Mesodermal cell (in vitro differentiated cells): ENCODE measurements around the gene CEP128.

Source experiments
- H3K27ac ChIP-seq: 2 replicates; pipeline ENCODE4 v1.7.0; 2013; ENCODE audit warnings: mild to moderate bottlenecking, low read depth, low read length, moderate library complexity; ENCODE audit not compliant: severe bottlenecking
- H3K36me3 ChIP-seq: 2 replicates; pipeline ENCODE4 v1.7.1; 2013; ENCODE audit warnings: mild to moderate bottlenecking, low read length, moderate library complexity; ENCODE audit not compliant: control insufficient read depth, insufficient read depth
- H3K4me1 ChIP-seq: one replicate; pipeline ENCODE4 v1.7.1; 2013; ENCODE audit warnings: mild to moderate bottlenecking, low read length; ENCODE audit not compliant: insufficient read depth, control insufficient read depth, poor library complexity, severe bottlenecking
- H3K4me3 ChIP-seq: 2 replicates; pipeline ENCODE4 v1.7.0; 2013; ENCODE audit warnings: low read length, control low read depth, mild to moderate bottlenecking; ENCODE audit not compliant: insufficient read depth, poor library complexity, severe bottlenecking; ENCODE audit errors: extremely low read depth
- H3K9me3 ChIP-seq: 2 replicates; pipeline ENCODE4 v1.7.1; 2013; ENCODE audit warnings: mild to moderate bottlenecking, low read length, moderate library complexity; ENCODE audit not compliant: control insufficient read depth
- WGBS, 2 experiments: methylation state at CpG; one replicate each; pipeline ENCODE4 v1.1.5; 2013; ENCODE audit warnings: missing lambda C conversion rate in 2 of 2; ENCODE audit not compliant: insufficient coverage in 2 of 2; 5-methylcytosine and 5-hydroxymethylcytosine counted together

Gene CEP128

DNA sequence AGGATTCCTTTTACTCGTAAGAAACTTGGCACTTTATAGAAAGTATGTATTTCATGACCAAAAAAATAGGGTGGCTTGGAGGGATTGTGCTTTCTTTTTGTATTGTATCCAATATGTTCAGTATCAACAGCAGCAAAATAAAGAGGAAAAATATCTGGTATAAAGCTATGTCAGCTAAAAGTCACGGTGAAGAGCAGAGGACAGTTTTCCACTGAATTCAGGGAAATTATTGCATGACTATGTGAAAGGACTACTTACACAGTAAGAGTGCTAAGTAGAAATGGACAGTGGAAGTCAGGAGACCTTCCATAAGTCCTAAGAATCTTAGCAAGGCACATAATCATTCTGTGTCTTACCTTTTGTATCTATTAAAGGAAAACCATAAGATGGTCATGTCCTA lies 33.1 kb upstream of the CEP128 start:
- Histone ChIP-seq H3K27ac (no peak overlapping the region), H3K36me3 (no peaks in the 10 kb centered on the region), H3K4me3 (no peak overlapping the region), H3K9me3 (no peaks in the 10 kb centered on the region), H3K4me1 (no peaks in the 10 kb centered on the region)
- 83% methylated on average over 1 of the region's 2 CpGs for WGBS, 2 experiments

GRCh38 chr14:80973931-80974641 lies 32.5 kb upstream of the CEP128 start:
- H3K9me3 ChIP-seq = no peaks in the 10 kb centered on the region
- H3K36me3 ChIP-seq = no peaks in the 10 kb centered on the region
- WGBS, 2 experiments = 92 to 100% methylated on average over 3 to 4 of the region's 5 CpGs
- H3K27ac ChIP-seq = no peak overlapping the region
- H3K4me1 ChIP-seq = no peaks in the 10 kb centered on the region
- H3K4me3 ChIP-seq = no peak overlapping the region

DNA sequence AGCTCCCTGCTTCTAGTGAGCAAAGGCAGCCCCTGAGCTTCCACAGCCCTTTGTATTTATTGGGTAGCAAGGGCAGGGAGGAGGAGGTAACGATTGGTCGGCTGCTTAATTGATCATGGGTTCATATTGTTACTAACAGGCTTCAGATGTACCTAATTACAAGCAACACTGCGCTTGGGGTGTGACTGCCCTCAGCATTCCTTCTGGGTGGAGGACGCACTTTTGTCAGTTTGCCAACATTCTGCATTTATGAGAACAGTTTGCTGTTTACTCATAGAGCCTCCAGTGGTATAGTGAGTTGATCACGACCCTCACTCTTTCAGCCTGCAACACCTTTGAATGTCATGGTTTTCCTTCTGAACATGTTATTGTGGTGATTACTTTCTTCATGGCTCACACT lies 23.5 kb upstream of the CEP128 start:
- Histone ChIP-seq H3K4me1 (no peaks in the 10 kb centered on the region), H3K27ac (no peak overlapping the region), H3K9me3 (no peaks in the 10 kb centered on the region), H3K4me3 (no peak overlapping the region), H3K36me3 (no peaks in the 10 kb centered on the region)
- WGBS, 2 experiments = 89 to 100% methylated on average over 2 to 4 of the region's 5 CpGs

GRCh38 chr14:80959496-80959895 lies 18.0 kb upstream of the CEP128 start:
- 73% methylated on average over 2 of the region's 4 CpGs; no CpG with 5 or more reads in 1 of the 2 experiments for WGBS, 2 experiments
- H3K9me3 ChIP-seq = no peaks in the 10 kb centered on the region

DNA sequence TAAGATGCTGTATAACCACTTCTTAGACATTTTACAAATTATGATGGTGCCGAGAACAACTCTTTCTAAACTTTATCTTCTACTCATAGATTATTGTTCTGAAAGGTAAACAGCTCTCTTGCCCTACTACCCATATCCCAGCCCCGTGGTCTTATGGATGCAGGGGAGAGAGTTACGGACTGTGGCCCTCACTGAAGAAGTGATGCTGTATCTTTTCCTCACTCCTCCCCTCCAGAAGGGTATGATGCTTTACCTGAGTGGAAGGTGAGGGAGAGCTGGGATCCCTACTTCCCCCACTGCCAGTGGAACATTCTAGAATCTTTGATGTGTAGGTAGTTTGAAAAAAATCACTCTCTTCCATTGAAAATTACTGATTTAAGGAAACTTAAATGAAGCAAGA lies 17.4 kb upstream of the CEP128 start:
- Histone ChIP-seq H3K4me1 (no peaks in the 10 kb centered on the region), H3K4me3 (no peak overlapping the region), H3K36me3 (no peaks in the 10 kb centered on the region), H3K27ac (no peak overlapping the region), H3K9me3 (no peaks in the 10 kb centered on the region)
- WGBS, 2 experiments = no CpG with 5 or more reads among the region's 3 CpGs

More at GRCh38 chr14:80959496-80959895, 18.0 kb upstream of the CEP128 start:
- H3K4me1 ChIP-seq = no peaks in the 10 kb centered on the region
- H3K4me3 ChIP-seq = no peak overlapping the region
- no peak overlapping the region for H3K27ac ChIP-seq
- no peaks in the 10 kb centered on the region for H3K36me3 ChIP-seq

DNA sequence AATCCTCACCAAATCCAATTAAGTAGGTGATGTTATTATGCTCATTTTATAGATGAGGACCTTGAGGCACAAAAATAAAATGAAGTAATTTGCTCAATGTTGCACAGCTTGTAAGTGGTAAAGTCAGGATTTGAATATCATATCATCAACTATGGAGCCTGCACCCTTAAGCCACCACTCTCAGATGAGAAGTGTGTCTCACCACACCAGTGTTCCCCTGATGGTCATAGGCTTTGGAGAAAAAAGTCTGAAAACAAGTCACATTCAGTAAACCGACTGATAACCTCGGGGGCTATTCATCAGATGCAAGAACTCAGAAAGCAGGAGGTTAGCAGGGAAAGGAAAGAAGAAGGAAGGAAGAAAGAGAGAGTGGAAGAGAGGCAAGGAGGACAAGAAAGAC lies 16.7 kb upstream of the CEP128 start:
- Histone ChIP-seq H3K4me1 (no peaks in the 10 kb centered on the region), H3K4me3 (no peak overlapping the region), H3K27ac (no peak overlapping the region), H3K36me3 (no peaks in the 10 kb centered on the region), H3K9me3 (no peaks in the 10 kb centered on the region)
- 87 to 96% methylated on average over 2 of the region's 2 CpGs for WGBS, 2 experiments

- Histone ChIP-seq H3K4me1 (no peaks in the 10 kb centered on the region), H3K27ac (no peak overlapping the region), H3K4me3 (no peak overlapping the region), H3K9me3 (no peaks in the 10 kb centered on the region), H3K36me3 (no peaks in the 10 kb centered on the region)
- WGBS, 2 experiments = 94 to 100% methylated on average over 1 to 2 of the region's 2 CpGs
These were observed 16.1 kb upstream of the CEP128 start for GRCh38 chr14:80957613-80958012.

DNA sequence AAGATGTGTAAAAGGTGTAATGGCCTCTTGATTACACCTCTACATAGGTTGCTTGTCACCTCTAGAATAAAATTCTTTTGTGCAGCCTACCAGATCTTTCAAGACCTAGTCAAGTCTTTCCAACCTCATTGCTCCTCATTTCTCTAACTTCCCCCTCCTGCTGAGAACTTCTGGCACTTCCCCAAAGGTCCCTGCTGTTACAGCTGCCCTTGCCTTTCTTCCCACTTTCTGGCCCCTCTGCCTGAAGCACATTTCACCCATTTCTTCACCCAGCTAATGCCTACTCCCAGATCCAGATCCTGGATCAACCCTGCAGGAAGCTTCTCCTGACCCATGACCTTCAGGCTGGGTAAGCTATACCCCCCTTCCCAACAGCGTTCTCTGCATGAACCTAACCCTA lies 15.4 kb upstream of the CEP128 start:
- no peak overlapping the region for H3K4me3 ChIP-seq
- H3K36me3 ChIP-seq = no peaks in the 10 kb centered on the region

GRCh38 chr14:80956102-80956501 lies 14.6 kb upstream of the CEP128 start:
- H3K9me3 ChIP-seq = no peaks in the 10 kb centered on the region
- H3K27ac ChIP-seq = no peak overlapping the region
- no peaks in the 10 kb centered on the region for H3K36me3 ChIP-seq
- 83% methylated on average over 1 of the region's 2 CpGs; no CpG with 5 or more reads in 1 of the 2 experiments for WGBS, 2 experiments
- no peak overlapping the region for H3K4me3 ChIP-seq
- H3K4me1 ChIP-seq = no peaks in the 10 kb centered on the region

More for the DNA sequence above, 15.4 kb upstream of the CEP128 start:
- Histone ChIP-seq H3K9me3 (no peaks in the 10 kb centered on the region), H3K27ac (no peak overlapping the region), H3K4me1 (no peaks in the 10 kb centered on the region)
- 100% methylated on average over 1 of the region's 1 CpG; no CpG with 5 or more reads in 1 of the 2 experiments for WGBS, 2 experiments

- H3K4me3 ChIP-seq = peak within 1 kb of the TSS; percentile 44
- no peaks in the 10 kb centered on the region for H3K9me3 ChIP-seq
- H3K36me3 ChIP-seq = no peaks in the 10 kb centered on the region
- no peaks in the 10 kb centered on the region for H3K4me1 ChIP-seq
- no peak within 1 kb of the TSS for H3K27ac ChIP-seq
- 32 to 44% methylated on average over 15 to 17 of the region's 21 CpGs for WGBS, 2 experiments
These were observed 13.9 kb upstream of the CEP128 start, which contains the start of gene TSHR for GRCh38 chr14:80955416-80955941. Gene TSHR (plus strand): TSS chr14:80955621. CDS start chr14:80955681, 60 bp downstream.

GRCh38 chr14:80954687-80955299 lies 13.3 kb upstream of the CEP128 start:
- 0% methylated on average over 20 to 27 of the region's 29 CpGs for WGBS, 2 experiments

More at GRCh38 chr14:80954687-80955299, 13.3 kb upstream of the CEP128 start:
- H3K4me3 ChIP-seq = peak overlapping the region; percentile 44
- H3K4me1 ChIP-seq = no peaks in the 10 kb centered on the region
- no peaks in the 10 kb centered on the region for H3K36me3 ChIP-seq
- H3K9me3 ChIP-seq = no peaks in the 10 kb centered on the region
- no peak overlapping the region for H3K27ac ChIP-seq
